NCI-H2107 (cell line): ENCODE measurements around the gene AUH.

Source experiments
- DNase-seq: peaks from one replicate; lab custom pipeline; 2025; lab: John Stamatoyannopoulos, UW

AUH gene

DNA sequence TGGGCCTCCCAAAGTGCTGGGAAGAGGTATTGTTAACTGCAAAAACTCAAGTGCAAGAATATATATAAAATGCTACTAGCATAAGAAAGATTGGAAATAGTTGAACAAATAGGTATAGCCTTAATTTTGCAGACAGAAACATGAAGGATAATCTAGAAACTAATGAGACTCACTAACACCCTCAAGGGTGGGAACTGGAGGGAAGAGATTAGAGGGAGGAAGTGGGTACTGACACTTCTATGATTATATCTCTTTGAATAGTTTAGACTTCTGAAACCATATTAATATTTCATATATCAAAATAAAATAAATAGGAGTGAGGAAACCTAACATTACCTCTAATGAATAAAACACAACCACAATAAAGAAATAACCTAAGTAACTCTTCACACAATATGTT lies 23.0 kb downstream of the AUH start:
- no peak for DNase-seq

DNA sequence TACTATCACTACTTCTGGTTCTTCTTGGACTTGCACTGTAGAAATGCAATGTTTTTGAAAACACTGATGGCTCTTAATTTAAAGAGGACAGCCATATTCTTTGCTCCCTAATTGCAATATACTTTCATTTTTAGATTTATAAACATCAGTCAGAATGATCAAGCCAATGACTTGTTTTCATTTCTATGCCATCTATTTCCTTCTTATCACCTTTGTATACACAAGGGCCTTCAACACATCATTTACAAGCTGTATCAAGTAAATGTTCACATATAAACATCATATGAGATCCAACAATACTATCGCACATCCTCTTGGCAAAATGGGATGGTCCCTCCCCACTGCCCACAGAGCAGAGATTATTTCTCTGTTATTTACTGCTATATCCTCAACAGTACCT lies 24.9 kb downstream of the AUH start:
- no peak for DNase-seq

- no peak for DNase-seq
Observed at GRCh38 chr9:91334053-91334452, 27.7 kb downstream of the AUH start.

GRCh38 chr9:91333551-91333950 lies 28.2 kb downstream of the AUH start:
- no peak for DNase-seq

GRCh38 chr9:91332546-91333231 lies 29.0 kb downstream of the AUH start:
- DNase-seq = no peak

DNA sequence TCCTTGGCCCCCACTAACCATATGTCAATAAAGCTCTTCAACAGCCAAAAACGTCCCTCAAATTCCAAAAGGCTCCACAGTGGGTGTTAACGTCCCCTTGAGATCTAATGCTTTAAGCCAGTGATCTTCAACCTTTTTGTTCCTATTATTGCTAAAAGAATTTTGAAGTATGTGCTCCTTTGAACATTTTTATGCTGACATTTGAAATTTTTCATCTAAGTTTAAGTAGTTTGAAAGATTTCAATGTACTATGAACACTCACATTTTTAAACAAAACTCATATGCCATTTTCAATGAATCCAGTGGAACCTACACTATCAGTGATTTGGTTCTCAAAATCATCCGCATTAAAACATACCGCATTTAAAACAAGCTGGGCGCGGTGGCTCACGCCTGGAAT lies 29.9 kb downstream of the AUH start:
- no peak for DNase-seq

DNA sequence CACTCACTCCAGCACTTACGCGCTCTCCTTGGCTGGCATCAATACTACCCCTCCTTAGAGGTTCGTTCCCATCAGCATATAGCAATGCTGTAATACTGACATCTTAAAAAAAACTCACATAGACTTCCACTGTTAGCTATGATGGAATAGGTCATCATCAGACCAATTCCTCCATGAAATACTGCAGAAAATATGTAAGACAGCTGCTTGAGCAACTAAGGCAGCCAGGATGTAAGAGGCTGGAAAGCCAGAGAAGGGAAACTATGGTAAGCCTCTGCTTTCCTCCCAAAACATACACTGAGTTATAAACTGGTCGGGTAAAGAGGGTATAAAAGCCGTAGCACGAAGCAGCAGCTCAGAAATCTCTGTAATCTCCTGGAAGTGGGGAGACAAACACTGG lies 33.5 kb downstream of the AUH start:
- DNase-seq = no peak

GRCh38 chr9:91321691-91322090 lies 40.0 kb downstream of the AUH start:
- DNase-seq = no peak

DNA sequence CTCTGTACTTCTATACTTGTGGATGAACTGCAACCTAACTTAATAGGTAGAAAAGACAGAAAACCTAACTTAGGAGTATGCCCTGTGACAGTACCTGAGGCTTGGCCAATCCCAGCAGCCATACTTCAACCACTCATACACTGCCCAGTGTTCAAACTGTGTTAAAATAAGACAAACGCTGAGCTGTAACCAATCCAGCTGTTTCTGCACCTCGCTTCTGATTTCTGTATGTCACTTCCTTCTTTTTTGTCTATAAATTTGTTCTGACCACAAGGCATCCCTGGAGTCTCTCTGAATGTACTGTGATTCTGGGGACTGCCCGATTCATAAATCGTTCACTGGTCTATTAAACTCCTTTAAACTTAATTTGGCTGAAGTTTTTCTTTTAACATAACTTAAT lies 41.4 kb downstream of the AUH start:
- DNase-seq = no peak

GRCh38 chr9:91316093-91316492 lies 45.6 kb downstream of the AUH start:
- no peak for DNase-seq

DNA sequence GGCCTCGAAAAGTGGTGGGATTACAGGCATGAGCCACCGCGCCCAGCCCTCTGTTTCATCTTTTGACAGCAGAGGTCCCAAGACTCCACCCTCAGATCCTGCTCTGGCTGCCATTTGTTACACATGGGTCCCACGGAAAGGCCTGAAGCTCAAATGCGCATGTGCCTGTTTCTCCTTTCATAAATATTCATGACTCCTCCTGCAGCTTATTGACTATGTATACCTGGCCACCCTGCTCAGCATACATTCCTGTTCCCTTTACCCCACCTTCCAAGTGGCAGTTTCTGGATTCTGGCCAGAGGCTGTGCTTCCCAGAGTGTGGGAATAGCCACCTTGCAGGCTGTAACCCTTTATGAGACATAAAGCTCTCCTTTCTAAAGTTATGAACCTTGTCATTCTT lies 46.5 kb downstream of the AUH start:
- no peak for DNase-seq

GRCh38 chr9:91312717-91313325 lies 48.9 kb downstream of the AUH start:
- no peak for DNase-seq

DNA sequence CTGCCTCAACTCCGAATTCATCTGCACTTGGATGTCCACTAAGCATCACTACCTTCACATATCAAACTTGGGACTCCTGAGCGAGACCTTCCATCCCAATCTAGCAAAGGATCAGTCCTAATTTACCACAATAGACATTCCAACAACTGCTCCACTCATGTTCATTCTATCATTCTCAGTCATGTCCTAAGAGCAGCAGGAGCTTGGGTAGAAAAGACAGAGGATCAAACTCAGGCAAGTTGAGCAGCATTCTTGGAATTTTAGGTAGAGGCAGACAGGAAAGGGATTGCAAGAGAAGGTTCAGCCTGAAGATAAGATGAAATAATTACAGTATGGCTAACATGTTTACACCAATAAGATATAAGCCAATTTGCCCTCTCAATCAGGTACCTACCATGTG lies 51.7 kb downstream of the AUH start:
- DNase-seq = no peak

DNA sequence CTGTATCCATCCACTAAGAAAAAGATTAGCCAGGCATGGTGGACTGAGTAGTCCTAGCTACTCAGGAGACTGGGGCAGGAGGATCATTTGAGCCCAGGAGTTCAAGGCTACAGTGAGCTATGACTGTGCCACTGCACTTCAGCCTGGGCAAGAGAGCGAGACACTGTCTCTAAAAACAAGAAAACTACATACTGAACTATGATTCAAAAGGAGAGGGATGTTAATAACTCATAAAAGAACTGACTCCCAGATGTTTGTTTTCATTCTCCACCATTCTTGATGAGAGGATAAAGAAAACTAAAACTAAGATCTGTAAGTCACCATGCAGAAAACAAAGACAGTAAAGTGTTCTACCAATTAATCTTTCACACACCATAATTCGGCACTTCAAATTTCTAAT lies 53.5 kb downstream of the AUH start:
- DNase-seq = no peak

DNA sequence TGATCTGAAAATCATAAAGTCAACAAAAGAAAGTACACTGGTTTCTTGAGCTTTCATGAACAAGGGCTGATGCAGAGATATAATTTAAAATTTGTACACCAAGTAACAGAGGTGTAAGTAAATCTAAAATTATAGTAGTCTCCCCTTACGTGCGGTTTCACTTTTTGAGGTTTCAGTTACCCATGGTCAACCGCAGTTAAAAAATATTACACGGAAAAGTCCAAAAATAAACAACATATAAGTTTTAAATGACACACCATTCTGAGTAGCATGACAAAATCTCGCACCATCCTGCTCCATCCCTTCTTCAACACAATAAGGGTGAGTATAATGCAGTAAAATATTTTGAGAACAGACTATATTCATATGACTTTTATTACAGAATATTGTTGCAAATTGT lies 54.4 kb downstream of the AUH start:
- DNase-seq = no peak

GRCh38 chr9:91306296-91306630 lies 55.5 kb downstream of the AUH start:
- DNase-seq = no peak

- DNase-seq = no peak
Observed at GRCh38 chr9:91305596-91306295, 56.0 kb downstream of the AUH start.

- DNase-seq = no peak
Observed at GRCh38 chr9:91303741-91304415, 57.8 kb downstream of the AUH start.

GRCh38 chr9:91302831-91303230 lies 58.9 kb downstream of the AUH start:
- DNase-seq = no peak

DNA sequence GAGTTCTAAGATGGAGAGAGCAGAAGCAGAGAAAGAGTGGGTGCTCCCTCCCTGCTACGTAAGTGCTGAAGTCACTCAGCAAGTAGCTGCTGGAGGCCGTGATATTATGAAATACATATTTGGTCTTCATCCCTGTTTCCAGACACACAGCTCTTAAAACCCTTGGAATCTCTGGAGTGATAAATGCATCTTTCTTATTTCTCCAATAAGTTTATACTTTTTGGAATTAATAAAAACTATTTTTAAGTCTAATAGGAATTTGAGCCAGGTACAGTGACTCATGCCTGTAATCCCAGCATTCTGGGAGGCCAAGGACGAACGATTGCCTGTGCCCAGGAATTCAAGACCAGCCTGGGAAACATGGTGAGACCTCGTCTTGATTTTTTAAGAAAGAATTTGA lies 60.6 kb downstream of the AUH start:
- DNase-seq = no peak

DNA sequence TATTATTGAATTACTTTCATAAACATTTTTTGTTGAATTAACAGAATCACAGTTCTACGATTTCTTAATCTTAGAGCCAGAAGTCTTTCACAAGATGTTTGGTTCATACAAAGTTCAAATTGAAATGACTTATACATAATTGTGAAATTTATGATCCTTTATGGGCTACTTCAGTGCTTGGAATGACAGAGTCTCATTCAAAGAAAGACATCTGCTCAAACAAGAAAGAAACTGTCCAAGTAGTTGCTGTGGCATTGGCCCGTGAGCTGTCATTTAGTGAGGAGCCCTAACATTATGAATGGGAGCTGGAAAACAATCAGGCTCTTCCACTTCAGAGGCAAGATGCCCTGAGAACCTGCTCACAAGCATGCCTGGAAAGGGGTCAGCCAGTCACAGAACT lies 63.4 kb downstream of the AUH start:
- DNase-seq = no peak

DNA sequence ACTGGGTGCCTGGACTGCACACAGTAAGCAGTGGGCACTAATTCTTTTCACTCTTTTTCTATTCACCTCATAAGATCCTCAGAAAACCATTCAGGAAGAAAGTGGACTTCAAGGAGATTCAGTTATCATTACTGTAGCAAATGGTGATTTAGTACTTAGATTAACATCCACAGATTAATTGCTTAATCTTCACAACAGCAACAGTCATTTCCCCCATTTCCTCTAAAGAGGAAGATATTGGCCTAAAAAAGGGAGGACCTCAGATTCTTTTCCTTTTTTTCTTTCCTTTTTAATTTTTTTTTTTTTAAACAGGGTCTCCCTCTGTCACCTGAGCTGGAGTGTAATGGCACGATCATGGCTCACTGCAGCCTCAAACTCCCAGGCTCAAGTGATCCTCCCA lies 64.4 kb downstream of the AUH start:
- no peak for DNase-seq

- no peak for DNase-seq
Observed at GRCh38 chr9:91296354-91296753, 65.4 kb downstream of the AUH start.
